Suprapubic skin (tissue), 4 donors: ENCODE results near the gene JAKMIP1. TPM values are rescaled to one million over a fixed set of nuclear protein-coding genes. Genes with fewer than 3 reads are reported as not detected.
A peak's percentile ranks its signal among the peaks of the same experiment; 100 is the strongest.
"Not testable (repeated sequence)": the region's sequence is repeated elsewhere in the genome, so short reads cannot be mapped to it uniquely, and the experiment has no call there.

ENCODE experiments used
- DNase-seq, 2 donors: peaks; one replicate each; pipeline ENCODE4 v3.0.0-alpha.2; 2019; ENCODE audit warnings: low spot score in 2 of 2
- H3K27ac ChIP-seq: fragments of 200-600 bp; sonication (generic); one replicate; pipeline ENCODE4 v1.5.1; 2019
- H3K27me3 ChIP-seq: fragments of 200-600 bp; sonication (generic); one replicate; pipeline ENCODE4 v1.5.1; 2019
- H3K36me3 ChIP-seq: fragments of 200-600 bp; sonication (generic); one replicate; pipeline ENCODE4 v1.5.1; 2019
- H3K4me1 ChIP-seq: fragments of 200-600 bp; sonication (generic); one replicate; pipeline ENCODE4 v1.5.1; 2019
- H3K4me3 ChIP-seq: fragments of 200-600 bp; sonication (generic); one replicate; pipeline ENCODE4 v1.5.1; 2019; ENCODE audit warnings: mild to moderate bottlenecking
- H3K9me3 ChIP-seq: fragments of 200-600 bp; sonication (generic); one replicate; pipeline ENCODE4 v1.5.1; 2019
- EP300 ChIP-seq: sonication (generic); formaldehyde crosslinking; IDR thresholded peaks from one replicate; pipeline ENCODE4 v1.6.1; 2017; ENCODE audit warnings: antibody characterized with exemption
- POLR2A ChIP-seq, 2 donors: fragments of 450-650 bp; IDR thresholded peaks; one replicate each; pipeline ENCODE4 v1.6.1; 2017; ENCODE audit warnings: antibody characterized with exemption in 2 of 2, mild to moderate bottlenecking in 2 of 2, moderate library complexity in 2 of 2
- POLR2AphosphoS5 ChIP-seq, 3 donors: sonication (generic); formaldehyde crosslinking; IDR thresholded peaks; one replicate each; pipeline ENCODE4 v1.6.1; 2017; ENCODE audit warnings: antibody characterized with exemption in 3 of 3
- WGBS: methylation state at CpG from one replicate; pipeline ENCODE4 v1.1.5; 2018; 5-methylcytosine and 5-hydroxymethylcytosine counted together
- total RNA-seq, 4 donors: library from RNA; depleted of rRNA; stranded (reverse); fragments of >200 nt; gene quantifications; one replicate each; pipeline ENCODE4 v1.1.0, GENCODE V29; 2016
- TF ChIP-seq, protein P1 (sequence below), 2 donors: fragments of 200-600 bp in 1 of 2; fragments of 450-650 bp in 1 of 2; sonication (generic) in 1 of 2; IDR thresholded peaks; one replicate each; pipeline ENCODE4 v1.5.1; 2016 to 2019; ENCODE audit warnings: antibody characterized with exemption in 2 of 2, mild to moderate bottlenecking in 1 of 2, moderate library complexity in 1 of 2

JAKMIP1 gene
- total RNA-seq, 4 donors from 2014 or later: 0.24 TPM; not detected in 3

DNA sequence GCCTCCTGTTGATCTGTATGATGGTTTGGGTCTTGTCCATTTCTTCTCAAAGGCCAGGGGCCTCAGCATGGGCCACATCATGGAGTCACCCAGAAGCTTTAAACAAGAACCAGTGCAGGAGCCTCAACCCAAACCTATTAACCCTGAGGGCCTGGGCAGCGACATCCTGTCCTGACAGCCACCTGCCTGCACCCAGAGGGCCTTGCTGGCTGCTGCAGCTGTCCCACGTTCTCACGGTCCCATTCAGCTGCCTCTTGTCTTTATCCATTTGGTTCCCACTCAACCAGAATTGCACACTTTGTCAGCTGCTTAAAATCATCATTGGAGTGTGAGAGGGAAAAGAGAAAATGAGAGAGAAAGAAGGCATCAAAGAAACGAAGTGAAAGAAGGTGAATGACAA lies 203.7 kb downstream of the JAKMIP1 start:
- Histone ChIP-seq H3K27me3 (peaks cover 51% of the 10 kb centered on the region), H3K27ac (no peak overlapping the region), H3K9me3 (no peaks in the 10 kb centered on the region), H3K4me3 (no peak overlapping the region), H3K4me1 (no peaks in the 10 kb centered on the region), H3K36me3 (no peaks in the 10 kb centered on the region)
- TF ChIP-seq POLR2A (IDR thresholded peaks at IDR 0.05) (no peak), EP300 (no peak), POLR2AphosphoS5 (IDR thresholded peaks at IDR 0.05) (no peak)
- TF ChIP-seq, protein P1, sequence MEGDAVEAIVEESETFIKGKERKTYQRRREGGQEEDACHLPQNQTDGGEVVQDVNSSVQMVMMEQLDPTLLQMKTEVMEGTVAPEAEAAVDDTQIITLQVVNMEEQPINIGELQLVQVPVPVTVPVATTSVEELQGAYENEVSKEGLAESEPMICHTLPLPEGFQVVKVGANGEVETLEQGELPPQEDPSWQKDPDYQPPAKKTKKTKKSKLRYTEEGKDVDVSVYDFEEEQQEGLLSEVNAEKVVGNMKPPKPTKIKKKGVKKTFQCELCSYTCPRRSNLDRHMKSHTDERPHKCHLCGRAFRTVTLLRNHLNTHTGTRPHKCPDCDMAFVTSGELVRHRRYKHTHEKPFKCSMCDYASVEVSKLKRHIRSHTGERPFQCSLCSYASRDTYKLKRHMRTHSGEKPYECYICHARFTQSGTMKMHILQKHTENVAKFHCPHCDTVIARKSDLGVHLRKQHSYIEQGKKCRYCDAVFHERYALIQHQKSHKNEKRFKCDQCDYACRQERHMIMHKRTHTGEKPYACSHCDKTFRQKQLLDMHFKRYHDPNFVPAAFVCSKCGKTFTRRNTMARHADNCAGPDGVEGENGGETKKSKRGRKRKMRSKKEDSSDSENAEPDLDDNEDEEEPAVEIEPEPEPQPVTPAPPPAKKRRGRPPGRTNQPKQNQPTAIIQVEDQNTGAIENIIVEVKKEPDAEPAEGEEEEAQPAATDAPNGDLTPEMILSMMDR (IDR thresholded peaks at IDR 0.05): no peak
- DNase-seq: peak; percentile 32 to 37
- WGBS: 37% methylated on average over 4 of the region's 4 CpGs

DNA sequence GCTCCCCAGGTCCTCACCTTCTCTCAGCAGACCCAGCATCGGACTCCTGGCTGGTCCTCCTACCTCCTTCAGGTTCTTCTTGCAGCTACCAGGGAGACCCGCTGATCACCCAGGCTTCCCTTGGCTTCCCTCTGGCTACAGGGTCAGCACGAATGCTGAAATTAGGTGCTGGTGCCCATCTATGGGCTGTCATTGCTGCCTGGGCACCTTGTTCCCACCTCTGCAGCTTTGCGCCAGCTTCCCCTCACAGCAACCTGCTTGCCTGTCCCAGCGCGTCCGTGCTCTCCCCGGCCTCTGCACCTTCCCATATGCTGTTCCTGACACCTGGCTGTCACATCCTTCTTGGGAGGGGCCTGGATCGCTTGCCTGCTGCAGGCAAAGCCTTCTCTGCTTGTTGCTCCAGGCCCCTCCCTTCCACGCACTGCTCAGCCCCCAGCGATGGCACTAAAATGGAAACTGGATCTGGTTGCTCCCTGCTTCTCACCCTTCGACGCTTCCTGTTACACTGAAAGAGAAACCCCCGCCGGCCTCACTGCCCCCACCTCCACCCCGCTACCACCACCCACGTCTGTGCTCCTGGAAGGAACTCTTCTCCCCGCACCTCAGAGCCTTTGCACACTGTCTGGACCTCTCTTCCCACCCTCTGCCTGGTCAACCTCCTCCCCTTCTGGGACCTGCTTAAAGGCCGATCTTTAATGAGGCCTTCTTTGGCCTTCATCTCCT lies 204.3 kb downstream of the JAKMIP1 start:
- Histone ChIP-seq H3K9me3 (no peaks in the 10 kb centered on the region), H3K4me1 (no peaks in the 10 kb centered on the region), H3K27ac (no peak overlapping the region), H3K36me3 (no peaks in the 10 kb centered on the region), H3K27me3 (peaks cover 55% of the 10 kb centered on the region), H3K4me3 (no peak overlapping the region)
- 46% methylated on average over 19 of the region's 19 CpGs for WGBS
- DNase-seq: peak; percentile 47 to 52
- TF ChIP-seq POLR2AphosphoS5 (IDR thresholded peaks at IDR 0.05) (no peak), POLR2A (IDR thresholded peaks at IDR 0.05) (no peak), EP300 (no peak)
- TF ChIP-seq, protein P1 (IDR thresholded peaks at IDR 0.05): no peak

DNA sequence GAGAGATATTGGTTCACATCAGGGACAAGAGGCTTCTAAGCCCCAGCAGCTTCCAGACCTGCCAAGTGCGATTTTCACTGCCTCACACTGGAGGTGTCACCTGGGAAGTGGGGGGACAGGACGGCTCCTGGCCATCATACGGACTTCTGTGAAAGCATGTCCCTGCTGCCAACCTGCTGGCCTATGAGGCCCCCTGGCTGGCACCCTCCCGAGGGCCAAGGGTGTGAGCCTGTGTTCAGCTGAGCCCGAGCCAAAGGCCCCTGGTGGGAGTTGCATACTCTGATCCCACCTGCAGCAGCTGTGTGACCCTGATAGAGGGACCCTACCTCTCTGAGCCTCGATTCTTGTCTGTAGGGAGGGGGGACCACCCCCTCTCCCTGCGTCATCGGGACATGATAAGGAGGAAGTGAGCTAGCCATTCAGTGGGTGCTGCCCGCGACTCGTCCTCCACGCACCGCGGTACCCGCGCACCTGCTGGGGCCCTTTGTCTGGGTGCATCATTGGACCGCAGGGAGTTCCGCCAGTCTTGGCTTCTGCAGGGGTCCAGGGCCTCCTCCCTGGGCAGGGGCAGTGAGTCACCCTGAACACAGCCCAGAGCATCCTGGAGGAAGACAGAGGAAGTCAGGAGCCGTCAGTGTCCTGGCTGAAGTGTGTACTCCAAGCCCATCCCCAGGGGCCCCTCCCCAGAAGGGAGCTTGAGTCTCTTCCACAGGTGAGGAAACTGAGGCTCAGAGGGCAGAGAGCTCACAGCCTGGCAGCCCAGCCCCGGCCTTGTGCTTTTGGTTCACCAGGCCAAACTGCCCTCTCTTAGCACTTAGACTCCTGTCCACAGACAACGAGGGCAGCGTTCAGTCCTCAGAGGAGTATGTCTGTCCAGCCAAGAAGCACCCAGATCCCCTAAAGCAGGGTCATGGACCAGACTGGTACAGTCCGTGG lies 206.2 kb downstream of the JAKMIP1 start:
- no peaks in the 10 kb centered on the region for H3K4me1 ChIP-seq
- no peaks in the 10 kb centered on the region for H3K9me3 ChIP-seq
- WGBS: 75% methylated on average over 11 of the region's 23 CpGs
- H3K27ac ChIP-seq: no peak overlapping the region
- peaks cover 48% of the 10 kb centered on the region for H3K27me3 ChIP-seq
- peak; percentile 38 to 73 for DNase-seq
- H3K4me3 ChIP-seq: no peak overlapping the region
- H3K36me3 ChIP-seq: no peaks in the 10 kb centered on the region
- no peak for TF ChIP-seq POLR2AphosphoS5 (IDR thresholded peaks at IDR 0.05)

DNA sequence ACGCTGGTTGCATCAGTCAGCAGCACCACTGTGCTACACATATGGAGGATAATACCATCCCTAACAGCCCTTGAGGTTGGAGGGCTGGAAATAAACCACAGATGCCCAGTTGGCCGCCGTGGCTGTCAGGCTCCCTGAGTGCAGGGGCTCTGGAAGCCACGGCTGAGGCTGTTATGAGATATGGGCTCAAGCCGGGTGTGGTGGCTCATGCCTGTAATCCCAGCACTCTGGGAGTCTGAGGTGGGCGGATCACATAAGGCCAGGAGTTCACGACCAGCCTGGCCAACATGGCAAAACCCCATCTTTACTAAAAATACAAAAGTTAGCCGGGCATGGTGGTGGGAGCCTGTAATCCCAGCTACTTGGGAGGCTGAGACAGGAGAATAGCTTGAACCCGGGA lies 207.0 kb downstream of the JAKMIP1 start:
- H3K4me3 ChIP-seq, H3K4me1 ChIP-seq, H3K27ac ChIP-seq, H3K36me3 ChIP-seq, H3K9me3 ChIP-seq: not testable (repeated sequence)
- peak; percentile 21 to 50 for DNase-seq
- WGBS: 72% methylated on average over 7 of the region's 9 CpGs
- peaks cover 41% of the 10 kb centered on the region for H3K27me3 ChIP-seq

DNA sequence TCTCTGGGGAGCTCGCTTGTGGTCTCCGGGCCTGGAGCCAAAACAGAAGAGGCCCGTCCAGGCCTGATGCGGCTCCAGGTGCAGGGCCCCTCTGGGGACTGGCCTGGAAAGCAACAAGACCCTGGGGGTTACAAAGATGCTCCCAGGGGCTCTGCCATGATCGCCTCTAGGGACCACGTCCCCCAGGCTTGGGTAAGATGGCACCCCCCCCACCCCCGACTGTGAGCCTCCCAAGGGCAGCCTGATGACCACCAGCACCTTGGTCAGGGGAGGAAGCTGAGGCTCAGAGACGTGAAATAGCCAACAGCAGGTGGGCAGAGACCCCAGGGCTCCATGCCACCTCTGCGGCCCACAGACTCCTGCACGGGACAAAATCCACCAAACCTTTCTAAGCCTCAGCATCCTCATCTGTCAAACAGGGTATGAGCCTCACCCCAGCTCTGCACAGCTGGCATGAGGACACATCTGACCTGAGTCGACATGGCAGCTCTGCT lies 207.5 kb downstream of the JAKMIP1 start:
- H3K9me3 ChIP-seq: no peaks in the 10 kb centered on the region
- DNase-seq: peak; percentile 25 to 63
- no peak overlapping the region for H3K4me3 ChIP-seq
- H3K27ac ChIP-seq: no peak overlapping the region
- peaks cover 41% of the 10 kb centered on the region for H3K27me3 ChIP-seq
- no peaks in the 10 kb centered on the region for H3K4me1 ChIP-seq
- WGBS: 61% methylated on average over 11 of the region's 11 CpGs
- no peaks in the 10 kb centered on the region for H3K36me3 ChIP-seq
- TF ChIP-seq, protein P1 (IDR thresholded peaks at IDR 0.05): no peak
- TF ChIP-seq EP300: no peak
- TF ChIP-seq POLR2AphosphoS5 (IDR thresholded peaks at IDR 0.05): no peak
- TF ChIP-seq POLR2A (IDR thresholded peaks at IDR 0.05): no peak
